SH-SY5Y (cell line): ENCODE results near the gene SLC16A12.

Experiments used
- GATA2 ChIP-seq: IDR thresholded peaks from 2 replicates; pipeline ENCODE4 v1.6.1; 2011; ENCODE audit warnings: mild to moderate bottlenecking, low read depth, low read length
- GATA3 ChIP-seq: IDR thresholded peaks from 2 replicates; pipeline ENCODE4 v1.6.1; 2011; ENCODE audit warnings: low read depth, mild to moderate bottlenecking, low read length, moderate library complexity

DNA sequence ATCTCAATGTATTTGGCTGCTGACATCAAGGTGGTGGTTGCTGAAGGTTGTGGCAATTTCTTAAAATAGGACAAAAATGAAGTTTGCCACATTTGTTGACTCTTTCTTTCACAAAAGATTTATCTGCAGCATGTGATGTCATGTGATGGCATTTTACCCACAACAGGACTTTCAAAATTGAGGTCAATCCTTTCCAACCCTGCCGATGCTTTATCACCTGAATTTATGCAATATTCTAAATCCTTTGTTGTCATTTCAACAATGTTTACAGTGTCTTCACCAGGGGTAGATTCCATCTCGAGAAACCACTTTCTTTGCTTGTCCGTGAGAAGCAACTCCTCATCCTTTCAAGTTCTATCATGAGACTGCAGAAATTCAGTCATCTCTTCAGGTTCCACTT lies 40.6 kb upstream of the SLC16A12 start:
- no peak for TF ChIP-seq GATA2
- no peak for TF ChIP-seq GATA3
